GM12873 (cell line): ENCODE results near the gene AP4E1.

Experiments
- CTCF ChIP-seq: IDR thresholded peaks from 2 replicates; pipeline ENCODE4 v1.5.1; 2012; ENCODE audit warnings: low read depth, mild to moderate bottlenecking, moderate library complexity, low read length, control low read depth; ENCODE audit not compliant: insufficient read depth; ENCODE audit errors: missing control alignments

The AP4E1 gene

DNA sequence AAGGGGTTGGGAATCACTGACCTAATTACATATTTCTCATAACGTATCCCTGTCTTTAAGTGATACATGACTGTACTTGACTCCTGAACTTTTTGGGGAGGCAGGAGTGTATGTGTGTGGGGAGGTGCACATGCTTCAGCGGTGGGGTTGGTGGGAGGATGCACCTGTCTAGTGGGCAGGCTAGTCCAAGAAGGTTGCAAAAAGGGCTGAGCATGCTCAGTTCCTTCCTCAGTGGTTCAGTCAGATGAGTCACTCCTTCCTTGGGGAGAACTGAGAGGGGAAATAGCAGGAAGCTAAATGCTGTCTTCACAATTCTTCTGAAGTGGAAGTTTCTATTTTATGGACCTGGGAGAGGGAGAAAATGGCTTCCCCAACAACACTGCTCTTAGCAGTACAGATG, 24.6 kb upstream of the AP4E1 start:
- no peak for TF ChIP-seq CTCF

GRCh38 chr15:50884540-50884939, 23.9 kb upstream of the AP4E1 start:
- TF ChIP-seq CTCF, result no peak

- TF ChIP-seq CTCF, result no peak
Observed at GRCh38 chr15:50886139-50886467, 22.4 kb upstream of the AP4E1 start.

GRCh38 chr15:50886611-50887345, 21.7 kb upstream of the AP4E1 start:
- no peak for TF ChIP-seq CTCF

DNA sequence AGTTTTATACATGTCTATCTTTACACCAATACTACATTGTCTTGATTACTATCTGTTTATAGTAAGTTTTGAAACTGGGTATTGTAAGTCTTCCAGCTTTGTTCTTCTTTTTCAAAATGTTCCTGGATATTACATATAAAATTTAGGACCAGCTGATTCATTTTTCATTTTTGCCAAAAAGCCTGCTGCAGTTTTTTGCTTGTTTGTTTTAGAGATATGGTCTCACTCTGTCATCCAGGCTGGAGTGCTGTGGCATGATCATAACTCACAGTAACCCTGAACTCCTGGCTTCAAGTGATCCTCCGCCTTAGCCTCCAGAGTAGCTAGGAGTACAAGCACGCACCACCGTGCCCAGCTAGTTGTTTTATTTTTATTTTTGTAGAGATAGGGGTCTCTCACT, 20.4 kb upstream of the AP4E1 start:
- TF ChIP-seq CTCF, result no peak

GRCh38 chr15:50889589-50889988, 18.9 kb upstream of the AP4E1 start:
- TF ChIP-seq CTCF, result no peak

- TF ChIP-seq CTCF, result no peak
Observed at GRCh38 chr15:50890751-50891150, 17.7 kb upstream of the AP4E1 start.

- no peak for TF ChIP-seq CTCF
Observed at GRCh38 chr15:50891159-50891558, 17.3 kb upstream of the AP4E1 start.
